AG09309 (cell line): ENCODE measurements around the gene ITGBL1.
"Not testable (repeated sequence)": the region's sequence is repeated elsewhere in the genome, so short reads cannot be mapped to it uniquely, and the experiment has no call there.

ENCODE experiments used
- DNase-seq: peaks from one replicate; pipeline ENCODE4 v3.0.0-alpha.2; 2010; ENCODE audit warnings: low read depth
- H3K4me3 ChIP-seq: 2 replicates; pipeline ENCODE4 v1.5.1; 2011; ENCODE audit warnings: mild to moderate bottlenecking, low read depth, low read length, moderate library complexity; ENCODE audit not compliant: control insufficient read depth
- TF ChIP-seq, protein P1 (sequence below): IDR thresholded peaks from 2 replicates; pipeline ENCODE4 v1.5.1; 2011; ENCODE audit warnings: mild to moderate bottlenecking, low read depth, low read length, inconsistent platforms; ENCODE audit not compliant: insufficient read depth, control insufficient read depth; ENCODE audit errors: missing control alignments

The ITGBL1 gene

DNA sequence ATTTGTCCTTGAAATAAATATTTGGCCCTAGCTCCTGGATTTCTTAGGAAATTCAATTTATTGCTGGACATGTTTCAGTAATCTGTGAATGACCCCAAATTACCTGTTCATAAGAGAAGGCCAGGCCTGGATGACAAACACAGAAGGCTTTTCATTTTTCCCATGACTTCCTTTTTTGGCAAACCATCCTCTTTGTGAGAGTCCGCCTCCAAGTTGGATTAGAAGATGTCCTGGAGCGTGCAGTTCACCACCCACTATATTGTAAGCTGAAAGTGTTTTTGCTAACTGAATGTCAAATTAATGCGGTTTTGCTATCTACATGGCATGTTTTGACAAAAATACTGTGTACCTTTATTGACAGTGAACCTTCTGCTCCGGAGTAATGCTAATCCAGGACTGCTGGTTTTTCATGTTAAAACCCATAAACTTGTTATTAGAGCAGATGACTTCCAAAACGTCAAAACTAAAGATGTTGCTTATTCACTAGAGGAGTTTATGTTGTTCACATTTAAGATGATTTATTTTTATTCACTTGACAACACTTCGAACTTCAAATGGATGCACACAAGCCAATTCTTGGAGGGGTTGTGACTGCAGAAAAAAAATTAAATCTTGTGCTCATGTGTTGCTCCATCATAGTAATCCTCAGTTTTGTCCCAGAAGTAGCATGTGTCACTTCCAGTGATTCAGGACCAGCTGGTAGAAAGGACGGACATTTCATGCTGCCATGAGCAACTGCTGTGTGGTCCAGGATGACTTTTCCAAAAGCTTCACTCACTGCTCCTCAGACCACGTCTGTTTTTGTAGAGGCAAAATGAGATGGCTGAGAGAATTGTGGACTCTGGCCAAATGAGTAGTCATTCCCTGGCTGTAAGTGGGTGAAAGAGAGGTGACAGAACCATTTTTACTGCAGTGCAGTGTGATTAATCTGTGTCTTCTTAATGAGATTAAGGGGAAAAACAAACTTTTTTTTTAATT is 71.0 kb downstream of the ITGBL1 start:
- no peak overlapping the region for H3K4me3 ChIP-seq
- DNase-seq, result no peak
- TF ChIP-seq, protein P1, sequence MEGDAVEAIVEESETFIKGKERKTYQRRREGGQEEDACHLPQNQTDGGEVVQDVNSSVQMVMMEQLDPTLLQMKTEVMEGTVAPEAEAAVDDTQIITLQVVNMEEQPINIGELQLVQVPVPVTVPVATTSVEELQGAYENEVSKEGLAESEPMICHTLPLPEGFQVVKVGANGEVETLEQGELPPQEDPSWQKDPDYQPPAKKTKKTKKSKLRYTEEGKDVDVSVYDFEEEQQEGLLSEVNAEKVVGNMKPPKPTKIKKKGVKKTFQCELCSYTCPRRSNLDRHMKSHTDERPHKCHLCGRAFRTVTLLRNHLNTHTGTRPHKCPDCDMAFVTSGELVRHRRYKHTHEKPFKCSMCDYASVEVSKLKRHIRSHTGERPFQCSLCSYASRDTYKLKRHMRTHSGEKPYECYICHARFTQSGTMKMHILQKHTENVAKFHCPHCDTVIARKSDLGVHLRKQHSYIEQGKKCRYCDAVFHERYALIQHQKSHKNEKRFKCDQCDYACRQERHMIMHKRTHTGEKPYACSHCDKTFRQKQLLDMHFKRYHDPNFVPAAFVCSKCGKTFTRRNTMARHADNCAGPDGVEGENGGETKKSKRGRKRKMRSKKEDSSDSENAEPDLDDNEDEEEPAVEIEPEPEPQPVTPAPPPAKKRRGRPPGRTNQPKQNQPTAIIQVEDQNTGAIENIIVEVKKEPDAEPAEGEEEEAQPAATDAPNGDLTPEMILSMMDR, result no peak

DNA sequence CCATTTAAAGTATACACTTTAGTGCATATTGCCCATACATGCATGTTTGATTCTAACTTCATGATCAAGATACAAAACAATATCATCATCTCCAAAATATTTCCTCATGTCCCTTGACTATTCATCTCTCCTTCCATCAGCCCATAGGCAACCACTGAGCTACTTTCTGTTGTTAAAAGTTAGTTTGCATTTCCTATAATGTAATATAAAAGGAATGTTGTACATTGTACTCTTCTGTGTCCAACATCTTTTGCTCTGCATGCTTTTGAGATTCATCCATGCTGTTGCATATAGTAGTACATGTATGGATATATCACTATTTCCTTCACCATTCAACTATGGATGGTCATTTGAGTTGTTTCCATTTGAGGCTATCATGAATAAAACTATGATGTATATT is 74.7 kb downstream of the ITGBL1 start:
- no peak overlapping the region for H3K4me3 ChIP-seq
- no peak for DNase-seq
- TF ChIP-seq, protein P1, result no peak

DNA sequence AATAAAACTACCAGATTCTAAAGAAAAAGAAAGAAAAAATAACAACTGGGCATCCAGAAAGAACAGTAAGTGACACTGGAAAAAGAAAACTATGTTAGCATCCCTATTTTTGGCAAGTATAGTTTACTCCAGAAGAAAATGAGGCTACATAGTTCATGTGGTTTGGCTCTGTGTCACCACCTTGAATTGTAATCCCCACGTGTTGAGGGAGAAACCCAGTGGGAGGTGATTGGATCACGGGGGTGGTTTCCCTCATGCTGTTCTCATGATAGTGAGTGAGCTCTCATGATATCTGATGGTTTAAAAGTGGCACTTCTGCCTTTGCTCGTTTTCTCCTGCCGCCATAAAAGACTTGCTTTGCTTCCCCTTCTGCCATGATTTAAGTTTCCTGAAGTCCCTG is 76.9 kb downstream of the ITGBL1 start:
- TF ChIP-seq, protein P1, result no peak
- H3K4me3 ChIP-seq, result no peak overlapping the region
- peak; percentile 65 for DNase-seq

DNA sequence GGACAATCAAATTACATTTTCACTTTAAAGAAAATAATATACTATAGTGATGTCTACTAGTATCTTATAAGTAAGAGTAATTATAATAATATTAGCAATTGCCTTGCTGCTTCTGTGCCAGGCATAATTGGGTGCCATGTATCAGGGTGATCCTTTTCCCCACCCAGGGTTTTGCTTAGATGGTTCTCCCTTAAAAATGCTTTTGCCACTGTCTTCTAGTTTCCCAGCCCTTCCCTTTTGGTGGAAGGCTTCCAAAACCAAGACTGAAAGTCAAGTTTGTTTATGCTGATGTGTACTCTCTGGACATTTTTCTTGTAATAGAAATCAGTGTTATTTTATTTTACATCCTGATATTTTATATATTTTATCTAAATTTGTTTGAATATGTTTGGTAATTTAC is 77.8 kb downstream of the ITGBL1 start:
- DNase-seq, result no peak
- no peak overlapping the region for H3K4me3 ChIP-seq
- TF ChIP-seq, protein P1, result no peak

DNA sequence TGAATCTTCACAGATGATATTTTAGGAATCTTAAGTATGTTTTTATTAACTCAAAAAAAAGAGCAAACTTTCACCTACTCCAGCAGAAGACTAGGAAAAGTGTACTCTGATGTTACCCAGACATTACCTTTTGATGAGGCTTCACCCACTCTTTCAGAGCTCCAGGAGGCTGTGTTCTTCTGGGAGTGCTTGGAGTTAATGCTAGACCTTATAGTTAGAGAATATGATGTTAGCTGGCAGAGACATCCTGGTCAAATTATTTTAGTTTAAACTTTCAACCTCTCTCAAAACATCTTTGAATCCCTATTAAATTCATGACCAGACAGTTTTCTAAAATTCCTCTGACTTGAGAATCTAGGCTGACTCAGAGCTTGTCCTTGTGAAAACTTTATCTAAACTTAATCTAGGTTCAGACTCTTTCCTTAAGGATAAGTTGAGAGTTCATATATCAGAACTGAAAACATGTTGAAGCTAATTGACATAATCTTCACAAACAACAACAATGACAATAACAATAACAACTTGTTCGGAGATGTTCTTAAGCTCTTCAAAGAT is 82.8 kb downstream of the ITGBL1 start:
- H3K4me3 ChIP-seq, result no peak overlapping the region
- DNase-seq, result no peak
- TF ChIP-seq, protein P1, result no peak

DNA sequence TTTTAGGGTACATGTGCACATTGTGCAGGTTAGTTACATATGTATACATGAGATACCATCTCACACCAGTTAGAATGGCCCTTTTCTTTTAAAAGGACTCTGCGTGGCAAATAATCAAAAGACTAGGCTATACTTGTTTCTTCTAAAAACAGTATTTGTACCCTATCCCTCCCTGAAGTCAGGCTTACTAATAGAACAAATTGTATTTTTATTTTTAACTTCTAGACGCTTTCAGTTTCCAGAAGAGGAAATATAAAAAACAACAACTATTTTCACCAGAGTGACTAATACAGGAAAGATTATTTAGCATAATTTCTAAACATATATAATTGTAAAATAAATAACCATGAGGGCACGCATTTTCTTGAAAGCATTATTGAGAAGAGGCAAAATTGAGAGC is 83.6 kb downstream of the ITGBL1 start:
- TF ChIP-seq, protein P1, result no peak
- DNase-seq, result no peak
- H3K4me3 ChIP-seq, result no peak overlapping the region

DNA sequence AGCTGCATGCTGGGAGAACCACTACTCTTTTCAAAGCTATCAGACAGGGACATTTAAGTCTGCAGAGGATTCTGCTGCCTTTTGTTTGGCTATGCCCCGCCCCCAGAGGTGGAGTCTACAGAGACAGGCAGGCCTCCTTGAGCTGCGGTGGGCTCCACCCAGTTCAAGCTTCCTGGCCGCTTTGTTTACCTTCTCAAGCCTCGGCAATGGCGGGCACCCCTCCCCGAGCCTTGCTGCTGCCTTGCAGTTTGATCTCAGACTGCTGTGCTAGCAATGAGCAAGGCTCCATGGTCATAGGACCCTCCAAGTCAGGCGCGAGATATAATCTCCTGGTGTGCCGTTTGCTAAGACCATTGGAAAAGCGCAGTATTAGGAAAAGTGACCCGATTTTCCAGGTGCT is 92.1 kb downstream of the ITGBL1 start:
- not testable (repeated sequence) for H3K4me3 ChIP-seq, DNase-seq
